RKO (cell line): Measurements from ENCODE around the gene APOL3.
"Not testable (repeated sequence)": the region's sequence is repeated elsewhere in the genome, so short reads cannot be mapped to it uniquely, and the experiment has no call there.

Experiments
- DNase-seq: peaks from one replicate; pipeline ENCODE4 v3.0.0-alpha.2; 2016; ENCODE audit warnings: low spot score

Gene APOL3

DNA sequence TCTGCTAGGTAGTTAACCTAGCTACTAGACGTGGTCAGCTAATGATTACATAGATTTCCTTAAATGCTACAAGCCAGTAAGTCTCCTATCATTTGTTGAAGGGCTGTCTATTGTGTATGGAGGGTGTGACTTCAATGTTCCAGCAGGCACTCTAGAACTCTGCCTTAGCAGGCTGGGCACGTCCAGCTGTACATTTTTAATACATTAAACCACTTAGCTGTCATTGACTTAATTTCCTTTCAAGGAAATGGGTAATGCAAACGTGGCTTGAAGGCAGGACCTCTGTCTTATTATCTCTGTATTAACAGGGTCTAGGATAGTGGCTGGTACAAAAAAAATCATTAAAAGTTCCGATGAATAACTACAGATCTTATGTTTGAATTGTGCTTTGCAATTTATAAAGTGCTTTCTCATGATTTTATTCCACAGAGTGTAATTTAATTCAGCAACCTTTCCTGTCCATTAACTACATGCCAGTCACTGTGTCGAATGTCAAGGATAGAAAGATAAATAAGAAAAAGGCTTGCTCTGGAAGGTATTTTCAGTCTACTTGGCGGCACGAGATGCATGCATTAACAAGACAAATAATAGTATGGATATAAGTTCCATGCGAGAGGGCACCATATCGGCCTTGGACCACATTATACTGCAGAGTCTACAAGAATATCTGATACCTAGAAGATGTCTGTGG is 60.3 kb downstream of the APOL3 start:
- DNase-seq, result no peak

GRCh38 chr22:36099561-36099960 is 61.0 kb downstream of the APOL3 start:
- not testable (repeated sequence) for DNase-seq

DNA sequence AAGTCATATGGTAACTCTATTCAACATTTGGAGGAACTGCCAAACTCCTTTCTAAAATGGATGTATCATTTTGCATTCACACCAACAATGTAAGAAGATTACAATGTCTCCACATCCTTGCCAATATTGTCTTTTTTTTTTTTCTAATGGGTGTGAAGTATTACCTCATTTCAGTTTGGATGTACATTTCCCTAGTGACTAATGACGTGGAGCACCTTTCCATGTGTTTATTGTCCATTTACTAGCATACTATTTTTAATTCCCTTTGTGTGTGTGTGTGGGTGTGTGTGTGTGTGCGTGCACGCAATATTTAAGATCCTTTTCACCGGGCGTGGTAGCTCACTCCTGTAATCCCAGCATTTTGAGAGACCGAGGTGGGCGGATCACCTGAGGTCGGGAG is 62.7 kb downstream of the APOL3 start:
- DNase-seq, result no peak

DNA sequence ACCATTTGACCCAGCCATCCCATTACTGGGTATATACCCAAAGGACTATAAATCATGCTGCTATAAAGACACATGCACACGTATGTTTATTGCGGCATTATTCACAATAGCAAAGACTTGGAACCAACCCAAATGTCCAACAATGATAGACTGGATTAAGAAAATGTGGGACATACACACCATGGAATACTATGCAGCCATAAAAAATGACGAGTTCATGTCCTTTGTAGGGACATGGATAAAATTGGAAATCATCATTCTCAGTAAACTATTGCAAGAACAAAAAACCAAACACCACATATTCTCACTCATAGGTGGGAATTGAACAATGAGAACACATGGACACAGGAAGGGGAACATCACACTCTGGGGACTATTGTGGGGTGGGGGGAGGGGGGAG is 69.8 kb downstream of the APOL3 start:
- not testable (repeated sequence) for DNase-seq
